MM.1S (cell line): ENCODE measurements around the gene MED15.

ENCODE experiments used
- CTCF ChIP-seq: fragments of 300-600 bp; sonication (generic); IDR thresholded peaks from 2 replicates; pipeline ENCODE4 v1.5.1; 2016; ENCODE audit warnings: antibody characterized with exemption, low read length, mixed read lengths
- EZH2phosphoT487 ChIP-seq: fragments of 300-600 bp; sonication (generic); IDR thresholded peaks from 2 replicates; pipeline ENCODE4 v1.6.1; 2018; ENCODE audit warnings: antibody characterized with exemption, low read length

GRCh38 chr22:20563941-20564371 is 56.5 kb downstream of the MED15 start:
- TF ChIP-seq CTCF: no peak
- TF ChIP-seq EZH2phosphoT487: no peak
